Caco-2 (cell line): ENCODE results near the gene DGKI. TPM values are rescaled to one million over a fixed set of nuclear protein-coding genes. Genes with fewer than 3 reads are reported as not detected.

Experiments used
- BruUV-seq: library from RNA; stranded (reverse); fragments of 400-500 nt; replicated peaks from 2 replicates; lab custom pipeline; 2021; lab: Mats Ljungman, UMichigan
- CTCF ChIA-PET: fragments of 300-600 bp; sonication (Branson Sonifier 250); formaldehyde crosslinking; loops from one replicate; lab custom pipeline; 2022; ENCODE audit warnings: antibody characterized with exemption; lab: Charles Lee
- POLR2A ChIA-PET: fragments of 300-600 bp; sonication (Branson Sonifier 250); formaldehyde crosslinking; loops from one replicate; lab custom pipeline; 2022; ENCODE audit warnings: antibody characterized with exemption; lab: Charles Lee
- DNase-seq, 2 experiments: peaks; one replicate each; pipeline versions ENCODE4 v3.0.0 to v3.0.0-alpha.2; 2020 to 2022
- H3K27me3 ChIP-seq: replicated peaks from 2 replicates; pipeline ENCODE4 v1.6.0; 2011; ENCODE audit warnings: low read length; ENCODE audit not compliant: control insufficient read depth, insufficient read depth
- H3K36me3 ChIP-seq: 2 replicates; pipeline ENCODE4 v1.5.1; 2011; ENCODE audit warnings: low read length; ENCODE audit not compliant: control insufficient read depth, insufficient read depth
- H3K4me1 ChIP-seq: fragments of 250-450 bp; sonication (Bioruptor Pico); 2 replicates; pipeline ENCODE4 v1.5.1; 2020; ENCODE audit warnings: mild to moderate bottlenecking
- H3K4me3 ChIP-seq: 2 replicates; pipeline ENCODE4 v1.5.1; 2011; ENCODE audit warnings: low read depth, mild to moderate bottlenecking, control low read depth, low read length
- H3K9me3 ChIP-seq: fragments of 250-450 bp; sonication (Bioruptor Pico); 2 replicates; pipeline ENCODE4 v1.5.1; 2020; ENCODE audit warnings: mild to moderate bottlenecking, moderate library complexity
- H3K27ac Mint-ChIP-seq: one replicate; pipeline ENCODE4 v1.8.0; 2022; ENCODE audit warnings: mixed read lengths; ENCODE audit not compliant: unreplicated experiment
- H3K27me3 Mint-ChIP-seq: one replicate; pipeline ENCODE4 v1.8.0; 2022; ENCODE audit warnings: mixed read lengths; ENCODE audit not compliant: insufficient read depth, unreplicated experiment
- H3K36me3 Mint-ChIP-seq: one replicate; pipeline ENCODE4 v1.8.0; 2022; ENCODE audit warnings: mild to moderate bottlenecking, mixed read lengths; ENCODE audit not compliant: insufficient read depth, unreplicated experiment
- H3K4me1 Mint-ChIP-seq: one replicate; pipeline ENCODE4 v1.8.0; 2022; ENCODE audit warnings: low read depth, mixed read lengths; ENCODE audit not compliant: unreplicated experiment
- H3K4me3 Mint-ChIP-seq: one replicate; pipeline ENCODE4 v1.8.0; 2022; ENCODE audit warnings: mild to moderate bottlenecking, moderate library complexity, mixed read lengths; ENCODE audit not compliant: unreplicated experiment
- H3K9me3 Mint-ChIP-seq: one replicate; pipeline ENCODE4 v1.8.0; 2022; ENCODE audit warnings: mixed read lengths; ENCODE audit not compliant: unreplicated experiment
- CTCF ChIP-seq, 2 experiments: fragments of 200-600 bp in 1 of 2; IDR thresholded peaks; 1 replicate in 1 of 2; 2 replicates in 1 of 2; pipeline versions ENCODE4 v1.5.1 to v1.8.0; 2011 to 2022; ENCODE audit warnings: antibody characterized with exemption in 1 of 2, control low read depth in 1 of 2, inconsistent platforms in 1 of 2, low read depth in 1 of 2, low read length in 1 of 2, mild to moderate bottlenecking in 1 of 2, moderate library complexity in 1 of 2; ENCODE audit not compliant: insufficient read depth in 1 of 2, severe bottlenecking in 1 of 2, unreplicated experiment in 1 of 2
- intact Hi-C: fragments of 100-400 bp; cut with micrococcal nuclease; formaldehyde crosslinking; loops from one replicate; pipeline ENCODE4 v1.10.0; 2022; ENCODE audit not compliant: unreplicated experiment
- total RNA-seq: library from RNA; stranded (reverse); gene quantifications from 2 replicates; pipeline ENCODE4 v1.2.3, GENCODE V29; 2022

DGKI gene
- total RNA-seq, 1 experiment from 2014 or later, result 0.84 TPM

DNA sequence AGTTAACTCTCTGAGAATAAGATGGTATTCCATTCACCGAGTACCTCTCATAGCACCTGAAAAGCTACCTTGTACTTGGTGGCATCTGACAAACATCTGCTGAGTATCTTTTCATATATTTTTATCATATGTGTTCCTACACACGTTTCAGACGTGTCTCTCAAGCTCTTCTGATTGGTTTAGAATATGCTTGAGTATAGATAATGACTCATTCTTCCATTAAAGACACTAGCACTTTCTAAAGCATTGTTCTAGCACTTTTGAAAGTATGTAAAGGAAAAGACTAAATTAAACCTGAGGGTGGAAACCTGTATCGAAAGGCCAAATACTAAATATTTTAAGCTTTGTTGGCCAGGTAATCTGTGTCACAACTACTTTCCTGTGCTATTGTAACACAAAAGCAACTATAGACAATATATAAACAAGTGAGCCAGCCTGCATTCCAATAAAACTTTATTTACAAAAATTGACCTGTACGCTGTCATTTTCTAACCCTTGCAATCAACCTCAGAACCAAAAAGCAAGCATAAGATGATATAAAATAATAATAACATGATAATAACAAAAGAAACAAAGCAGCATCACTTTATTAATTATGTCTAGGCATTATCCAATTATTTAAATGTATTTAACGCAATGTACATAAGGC lies 95.3 kb downstream of the DGKI start:
- Mint-ChIP-seq H3K4me1 (no peaks in the 10 kb centered on the region), H3K27me3 (peaks cover 37% of the 10 kb centered on the region), H3K4me3 (no peak overlapping the region), H3K36me3 (no peaks in the 10 kb centered on the region), H3K9me3 (no peaks in the 10 kb centered on the region), H3K27ac (no peak overlapping the region)
- Histone ChIP-seq H3K27me3 (no peaks in the 10 kb centered on the region), H3K9me3 (no peaks in the 10 kb centered on the region), H3K36me3 (no peaks in the 10 kb centered on the region), H3K4me3 (no peak overlapping the region), H3K4me1 (no peaks in the 10 kb centered on the region)
- ChIA-PET CTCF (no interaction called here), POLR2A (no interaction called here)
- no peak for TF ChIP-seq CTCF (IDR thresholded peaks at IDR 0.05; ENCODE audit: insufficient read depth in 1 of 2, low read depth in 1 of 2, low read length in 1 of 2, severe bottlenecking in 1 of 2, unreplicated experiment in 1 of 2)
- BruUV-seq, result no TSS peak
- DNase-seq, result no peak
- intact Hi-C loops, result no loop called here

DNA sequence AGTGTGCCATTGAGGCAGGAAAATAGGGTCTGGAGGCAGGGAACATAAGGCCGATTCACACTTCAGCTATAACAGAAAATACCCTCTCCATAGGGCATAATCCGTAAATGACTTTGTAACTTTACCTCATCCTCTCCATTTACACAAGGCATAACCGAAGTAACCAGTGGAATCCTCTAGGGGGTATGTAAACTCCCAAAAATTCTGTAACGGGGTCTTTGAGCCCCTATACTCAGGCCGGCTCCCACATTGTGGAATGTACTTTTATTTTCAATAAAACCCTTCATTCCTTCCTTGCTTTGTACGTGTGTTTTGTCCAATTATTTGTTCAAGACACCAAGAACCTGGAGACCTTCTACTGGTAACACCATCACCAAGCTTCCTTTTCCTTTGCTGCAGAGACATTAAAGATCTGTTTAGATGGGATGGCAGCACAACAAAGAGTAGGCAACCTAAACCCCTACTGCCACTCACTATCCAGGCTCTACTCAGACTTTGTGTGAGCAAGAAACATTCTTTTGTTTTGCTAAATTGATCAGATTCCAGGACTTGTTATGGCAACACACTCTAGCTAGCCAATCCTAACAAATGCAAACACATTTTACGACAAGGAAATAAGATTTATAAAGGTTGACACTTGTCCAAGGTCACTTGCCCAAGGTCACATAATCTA lies 99.3 kb downstream of the DGKI start:
- H3K9me3 Mint-ChIP-seq, result no peaks in the 10 kb centered on the region
- Histone ChIP-seq H3K27me3 (no peaks in the 10 kb centered on the region), H3K4me3 (no peak overlapping the region), H3K36me3 (no peaks in the 10 kb centered on the region), H3K9me3 (0 out of 2 replicates have a peak, but pooled peaks cover 3% of the 10 kb centered on the region), H3K4me1 (no peaks in the 10 kb centered on the region)
- no peaks in the 10 kb centered on the region for H3K4me1 Mint-ChIP-seq
- intact Hi-C loops, result no loop called here
- no peaks in the 10 kb centered on the region for H3K36me3 Mint-ChIP-seq
- TF ChIP-seq CTCF (IDR thresholded peaks at IDR 0.05; ENCODE audit: insufficient read depth in 1 of 2, low read depth in 1 of 2, low read length in 1 of 2, severe bottlenecking in 1 of 2, unreplicated experiment in 1 of 2), result no peak
- POLR2A ChIA-PET, result no interaction called here
- DNase-seq, result no peak
- no peak overlapping the region for H3K4me3 Mint-ChIP-seq
- peaks cover 28% of the 10 kb centered on the region for H3K27me3 Mint-ChIP-seq
- no TSS peak for BruUV-seq
- CTCF ChIA-PET, result no interaction called here
- H3K27ac Mint-ChIP-seq, result no peak overlapping the region

DNA sequence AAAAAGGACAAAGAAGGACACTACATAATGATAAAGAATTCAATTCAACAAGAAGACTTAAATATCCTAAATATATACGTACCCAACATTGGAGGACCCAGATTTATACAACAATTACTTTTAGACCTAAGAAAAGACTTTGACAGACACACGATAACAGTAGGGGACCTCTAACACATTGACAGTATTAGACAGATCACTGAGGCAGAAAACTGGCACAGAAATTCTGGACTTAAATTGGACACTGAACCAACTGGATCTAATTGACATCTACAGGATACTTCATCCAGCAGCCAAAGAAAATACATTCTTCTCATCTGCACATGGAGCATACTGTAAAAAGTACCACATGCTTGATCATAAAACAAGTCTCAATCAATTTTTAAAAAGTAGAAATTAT lies 103.8 kb downstream of the DGKI start:
- BruUV-seq, result no TSS peak
- Histone ChIP-seq H3K36me3 (no peaks in the 10 kb centered on the region), H3K4me3 (no peak overlapping the region), H3K4me1 (no peaks in the 10 kb centered on the region), H3K9me3 (0 out of 2 replicates have a peak, but pooled peaks cover 3% of the 10 kb centered on the region), H3K27me3 (no peaks in the 10 kb centered on the region)
- ChIA-PET CTCF (no interaction called here), POLR2A (no interaction called here)
- Mint-ChIP-seq H3K9me3 (no peaks in the 10 kb centered on the region), H3K4me1 (no peaks in the 10 kb centered on the region), H3K36me3 (no peaks in the 10 kb centered on the region), H3K27me3 (peaks cover 29% of the 10 kb centered on the region), H3K27ac (no peak overlapping the region), H3K4me3 (no peak overlapping the region)
- intact Hi-C loops, result no loop called here
- no peak for TF ChIP-seq CTCF (IDR thresholded peaks at IDR 0.05; ENCODE audit: insufficient read depth in 1 of 2, low read depth in 1 of 2, low read length in 1 of 2, severe bottlenecking in 1 of 2, unreplicated experiment in 1 of 2)
- DNase-seq, result no peak
